Suprapubic skin (tissue), 4 donors: ENCODE results near the gene OPA3. TPM values are rescaled to one million over a fixed set of nuclear protein-coding genes. Genes with fewer than 3 reads are reported as not detected.

Experiments used
- DNase-seq, 2 donors: peaks; one replicate each; pipeline ENCODE4 v3.0.0-alpha.2; 2019; ENCODE audit warnings: low spot score in 2 of 2
- H3K27ac ChIP-seq: fragments of 200-600 bp; sonication (generic); one replicate; pipeline ENCODE4 v1.5.1; 2019
- H3K27me3 ChIP-seq: fragments of 200-600 bp; sonication (generic); one replicate; pipeline ENCODE4 v1.5.1; 2019
- H3K36me3 ChIP-seq: fragments of 200-600 bp; sonication (generic); one replicate; pipeline ENCODE4 v1.5.1; 2019
- H3K4me1 ChIP-seq: fragments of 200-600 bp; sonication (generic); one replicate; pipeline ENCODE4 v1.5.1; 2019
- H3K4me3 ChIP-seq: fragments of 200-600 bp; sonication (generic); one replicate; pipeline ENCODE4 v1.5.1; 2019; ENCODE audit warnings: mild to moderate bottlenecking
- H3K9me3 ChIP-seq: fragments of 200-600 bp; sonication (generic); one replicate; pipeline ENCODE4 v1.5.1; 2019
- EP300 ChIP-seq: sonication (generic); formaldehyde crosslinking; IDR thresholded peaks from one replicate; pipeline ENCODE4 v1.6.1; 2017; ENCODE audit warnings: antibody characterized with exemption
- POLR2A ChIP-seq, 2 donors: fragments of 450-650 bp; IDR thresholded peaks; one replicate each; pipeline ENCODE4 v1.6.1; 2017; ENCODE audit warnings: antibody characterized with exemption in 2 of 2, mild to moderate bottlenecking in 2 of 2, moderate library complexity in 2 of 2
- POLR2AphosphoS5 ChIP-seq, 3 donors: sonication (generic); formaldehyde crosslinking; IDR thresholded peaks; one replicate each; pipeline ENCODE4 v1.6.1; 2017; ENCODE audit warnings: antibody characterized with exemption in 3 of 3
- WGBS: methylation state at CpG from one replicate; pipeline ENCODE4 v1.1.5; 2018; 5-methylcytosine and 5-hydroxymethylcytosine counted together
- total RNA-seq, 4 donors: library from RNA; depleted of rRNA; stranded (reverse); fragments of >200 nt; gene quantifications; one replicate each; pipeline ENCODE4 v1.1.0, GENCODE V29; 2016
- TF ChIP-seq, protein P1 (sequence below), 2 donors: fragments of 200-600 bp in 1 of 2; fragments of 450-650 bp in 1 of 2; sonication (generic) in 1 of 2; IDR thresholded peaks; one replicate each; pipeline ENCODE4 v1.5.1; 2016 to 2019; ENCODE audit warnings: antibody characterized with exemption in 2 of 2, mild to moderate bottlenecking in 1 of 2, moderate library complexity in 1 of 2

The OPA3 gene
- total RNA-seq, 4 donors from 2014 or later, result 13.8 to 25.6 (median 22.5) TPM

- no peak for TF ChIP-seq POLR2A (IDR thresholded peaks at IDR 0.05)
- no peak for TF ChIP-seq EP300
- TF ChIP-seq, protein P1, sequence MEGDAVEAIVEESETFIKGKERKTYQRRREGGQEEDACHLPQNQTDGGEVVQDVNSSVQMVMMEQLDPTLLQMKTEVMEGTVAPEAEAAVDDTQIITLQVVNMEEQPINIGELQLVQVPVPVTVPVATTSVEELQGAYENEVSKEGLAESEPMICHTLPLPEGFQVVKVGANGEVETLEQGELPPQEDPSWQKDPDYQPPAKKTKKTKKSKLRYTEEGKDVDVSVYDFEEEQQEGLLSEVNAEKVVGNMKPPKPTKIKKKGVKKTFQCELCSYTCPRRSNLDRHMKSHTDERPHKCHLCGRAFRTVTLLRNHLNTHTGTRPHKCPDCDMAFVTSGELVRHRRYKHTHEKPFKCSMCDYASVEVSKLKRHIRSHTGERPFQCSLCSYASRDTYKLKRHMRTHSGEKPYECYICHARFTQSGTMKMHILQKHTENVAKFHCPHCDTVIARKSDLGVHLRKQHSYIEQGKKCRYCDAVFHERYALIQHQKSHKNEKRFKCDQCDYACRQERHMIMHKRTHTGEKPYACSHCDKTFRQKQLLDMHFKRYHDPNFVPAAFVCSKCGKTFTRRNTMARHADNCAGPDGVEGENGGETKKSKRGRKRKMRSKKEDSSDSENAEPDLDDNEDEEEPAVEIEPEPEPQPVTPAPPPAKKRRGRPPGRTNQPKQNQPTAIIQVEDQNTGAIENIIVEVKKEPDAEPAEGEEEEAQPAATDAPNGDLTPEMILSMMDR (IDR thresholded peaks at IDR 0.05), result no peak
- Histone ChIP-seq H3K9me3 (no peaks in the 10 kb centered on the region), H3K27ac (no peak overlapping the region), H3K4me3 (no peak overlapping the region), H3K4me1 (peaks cover 35% of the 10 kb centered on the region), H3K27me3 (no peaks in the 10 kb centered on the region), H3K36me3 (no peaks in the 10 kb centered on the region)
- no peak for DNase-seq
- WGBS, result 35% methylated on average over 3 of the region's 4 CpGs
Observed at GRCh38 chr19:45574526-45574925, 10.1 kb downstream of the OPA3 start.

DNA sequence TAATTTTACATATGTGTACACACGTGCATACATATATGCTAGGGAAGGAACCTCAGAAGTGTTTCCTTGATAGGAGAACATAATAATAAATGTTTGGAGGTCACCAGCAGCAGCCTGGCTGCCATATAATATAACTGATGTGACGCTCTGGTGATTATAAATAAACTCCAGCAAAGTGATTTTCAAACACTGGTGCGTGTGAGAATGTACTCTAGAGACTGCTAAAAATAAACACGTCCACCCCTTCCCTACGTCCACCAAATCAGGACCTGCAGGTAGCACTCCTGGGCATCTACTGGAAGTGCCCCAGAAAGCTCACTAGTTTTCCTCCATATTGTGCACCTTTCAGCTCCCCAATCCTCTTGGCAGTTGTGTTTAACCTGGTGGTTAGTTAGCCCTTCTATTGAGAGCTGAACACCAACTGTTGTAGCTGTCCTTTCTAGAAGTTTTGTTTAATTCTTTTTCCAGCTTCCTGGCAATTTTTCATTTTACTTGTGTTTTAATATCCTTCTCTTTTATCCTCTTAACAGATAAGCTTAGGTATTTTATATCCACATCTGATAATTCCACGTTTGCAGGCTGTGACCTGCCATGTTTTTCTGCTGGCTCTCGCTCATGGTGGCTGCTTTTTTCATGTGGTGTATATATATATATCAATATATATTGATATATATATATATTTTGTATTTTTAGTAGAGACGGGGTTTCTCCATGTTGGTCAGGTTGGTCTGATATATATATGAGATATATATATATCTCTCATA, 13.0 kb downstream of the OPA3 start:
- no peaks in the 10 kb centered on the region for H3K36me3 ChIP-seq
- no peaks in the 10 kb centered on the region for H3K27me3 ChIP-seq
- H3K4me3 ChIP-seq, result no peak overlapping the region
- H3K27ac ChIP-seq, result no peak overlapping the region
- no peaks in the 10 kb centered on the region for H3K9me3 ChIP-seq
- H3K4me1 ChIP-seq, result peaks cover 17% of the 10 kb centered on the region
- 89% methylated on average over 8 of the region's 8 CpGs for WGBS
- no peak for TF ChIP-seq EP300
- TF ChIP-seq, protein P1 (IDR thresholded peaks at IDR 0.05), result no peak
- TF ChIP-seq POLR2A (IDR thresholded peaks at IDR 0.05), result no peak
- no peak for TF ChIP-seq POLR2AphosphoS5 (IDR thresholded peaks at IDR 0.05)
- DNase-seq, result no peak

GRCh38 chr19:45569619-45570421, 14.8 kb downstream of the OPA3 start:
- H3K27ac ChIP-seq, result peak overlapping the region; percentile 2
- H3K9me3 ChIP-seq, result no peaks in the 10 kb centered on the region
- no peak for DNase-seq
- H3K4me1 ChIP-seq, result peaks cover 12% of the 10 kb centered on the region
- TF ChIP-seq, protein P1 (IDR thresholded peaks at IDR 0.05), result peak; percentile 45 to 80
- TF ChIP-seq POLR2AphosphoS5 (IDR thresholded peaks at IDR 0.05), result no peak
- TF ChIP-seq EP300, result no peak
- H3K36me3 ChIP-seq, result no peaks in the 10 kb centered on the region
- WGBS, result 54% methylated on average over 14 of the region's 15 CpGs
- no peak overlapping the region for H3K4me3 ChIP-seq
- H3K27me3 ChIP-seq, result no peaks in the 10 kb centered on the region

- WGBS, result 53% methylated on average over 3 of the region's 3 CpGs
- Histone ChIP-seq H3K27me3 (no peaks in the 10 kb centered on the region), H3K27ac (peak overlapping the region; percentile 39), H3K4me1 (peaks cover 10% of the 10 kb centered on the region), H3K4me3 (no peak overlapping the region), H3K9me3 (no peaks in the 10 kb centered on the region), H3K36me3 (no peaks in the 10 kb centered on the region)
- no peak for TF ChIP-seq EP300
- TF ChIP-seq POLR2AphosphoS5 (IDR thresholded peaks at IDR 0.05), result no peak
- TF ChIP-seq, protein P1 (IDR thresholded peaks at IDR 0.05), result no peak
- no peak for TF ChIP-seq POLR2A (IDR thresholded peaks at IDR 0.05)
- DNase-seq, result no peak
Observed at GRCh38 chr19:45568732-45569131, 15.9 kb downstream of the OPA3 start.

- DNase-seq, result no peak
- 60% methylated on average over 2 of the region's 2 CpGs for WGBS
- H3K27me3 ChIP-seq, result no peaks in the 10 kb centered on the region
- H3K4me3 ChIP-seq, result no peak overlapping the region
- H3K27ac ChIP-seq, result no peak overlapping the region
- TF ChIP-seq POLR2AphosphoS5 (IDR thresholded peaks at IDR 0.05) (no peak), EP300 (no peak), POLR2A (IDR thresholded peaks at IDR 0.05) (no peak)
- TF ChIP-seq, protein P1 (IDR thresholded peaks at IDR 0.05), result no peak
- no peaks in the 10 kb centered on the region for H3K9me3 ChIP-seq
- peaks cover 10% of the 10 kb centered on the region for H3K4me1 ChIP-seq
- H3K36me3 ChIP-seq, result no peaks in the 10 kb centered on the region
Observed at GRCh38 chr19:45567609-45568008, 17.0 kb downstream of the OPA3 start.
